CD4-positive, alpha-beta T cell (primary cell): ENCODE results near the gene RBMS3. TPM values are rescaled to one million over a fixed set of nuclear protein-coding genes. Genes with fewer than 3 reads are reported as not detected.
"Not testable (repeated sequence)": the region's sequence is repeated elsewhere in the genome, so short reads cannot be mapped to it uniquely, and the experiment has no call there.

Experiments used
- ATAC-seq: fragments of 200-7000 bp; cut with Tn5 transposase; one replicate; pipeline ENCODE4 v1.10.0; 2022; ENCODE audit warnings: mild to moderate bottlenecking; ENCODE audit not compliant: poor library complexity
- CTCF ChIA-PET: fragments of 350-600 bp; sonication (Branson Sonifier 250); formaldehyde crosslinking; loops from one replicate; lab custom pipeline; 2021; ENCODE audit warnings: antibody characterized with exemption, inconsistent platforms; lab: Charles Lee
- POLR2A ChIA-PET: fragments of 350-600 bp; sonication (Branson Sonifier 250); formaldehyde crosslinking; loops from one replicate; lab custom pipeline; 2021; ENCODE audit warnings: antibody characterized with exemption, inconsistent platforms; lab: Charles Lee
- DNase-seq, 14 experiments: peaks; one replicate each; pipeline ENCODE4 v3.0.0-alpha.2; 2013 to 2020; ENCODE audit warnings: mixed read lengths in 2 of 14
- H3K27ac ChIP-seq, 2 donors: one replicate each; pipeline versions ENCODE4 v1.5.1 to v1.7.0; 2013; ENCODE audit warnings: low read length in 2 of 2, low read depth in 1 of 2, mild to moderate bottlenecking in 1 of 2
- H3K27me3 ChIP-seq, 2 experiments: 1 replicate in 1 of 2; 2 replicates in 1 of 2; pipeline versions ENCODE4 v1.6.1 to v1.7.0; 2013; ENCODE audit warnings: low read length in 2 of 2, control low read depth in 1 of 2, mild to moderate bottlenecking in 1 of 2, moderate library complexity in 1 of 2; ENCODE audit not compliant: insufficient read depth in 2 of 2, control insufficient read depth in 1 of 2
- H3K36me3 ChIP-seq: one replicate; pipeline ENCODE4 v1.6.1; 2013; ENCODE audit warnings: low read length, control low read depth; ENCODE audit not compliant: insufficient read depth
- H3K4me1 ChIP-seq: one replicate; pipeline ENCODE4 v1.6.1; 2013; ENCODE audit warnings: low read length, control low read depth; ENCODE audit not compliant: insufficient read depth
- H3K4me3 ChIP-seq: one replicate; pipeline ENCODE4 v1.5.1; 2013; ENCODE audit warnings: mild to moderate bottlenecking, low read length, moderate library complexity
- H3K9me3 ChIP-seq, 2 experiments: 1 replicate in 1 of 2; 2 replicates in 1 of 2; pipeline versions ENCODE4 v1.6.1 to v1.7.0; 2013; ENCODE audit warnings: low read length in 2 of 2, mild to moderate bottlenecking in 2 of 2, control low read depth in 1 of 2, moderate library complexity in 1 of 2; ENCODE audit not compliant: control insufficient read depth in 1 of 2, insufficient read depth in 1 of 2
- H3K27ac Mint-ChIP-seq: one replicate; pipeline ENCODE4 v1.8.0; 2020; ENCODE audit warnings: mixed read lengths
- H3K27me3 Mint-ChIP-seq: one replicate; pipeline ENCODE4 v1.8.0; 2021; ENCODE audit warnings: mixed read lengths
- H3K36me3 Mint-ChIP-seq: one replicate; pipeline ENCODE4 v1.8.0; 2021; ENCODE audit warnings: low read depth, mixed read lengths
- H3K4me1 Mint-ChIP-seq: one replicate; pipeline ENCODE4 v1.8.0; 2021; ENCODE audit warnings: low read depth, mixed read lengths
- H3K4me3 Mint-ChIP-seq: one replicate; pipeline ENCODE4 v1.8.0; 2020; ENCODE audit warnings: mild to moderate bottlenecking, mixed read lengths
- H3K9me3 Mint-ChIP-seq: one replicate; pipeline ENCODE4 v1.8.0; 2020; ENCODE audit warnings: mixed read lengths
- CTCF ChIP-seq: fragments of 200-600 bp; IDR thresholded peaks from one replicate; pipeline ENCODE4 v1.8.0; 2022; ENCODE audit warnings: antibody characterized with exemption, mild to moderate bottlenecking
- intact Hi-C, 2 experiments: fragments of 100-400 bp; cut with DNase I in 1 of 2; cut with micrococcal nuclease in 1 of 2; formaldehyde crosslinking; loops; one replicate each; pipeline versions ENCODE4 v1.15.1 to v1.9.0; 2023 to 2025; cut with DNase I, micrococcal nuclease
- total RNA-seq, 174 experiments: library from RNA in 2 of 174; stranded (reverse) in 2 of 174; gene quantifications; one replicate each; pipeline ENCODE4 v1.2.3 and lab custom pipeline; 2021 to 2026

Gene RBMS3
- total RNA-seq, 2 experiments from 2014 or later = 1.6 to 1.7 TPM

- no peak overlapping the region for H3K4me3 ChIP-seq
- DNase-seq (no peak), ATAC-seq (no peak)
- TF ChIP-seq CTCF = no peak
- H3K4me1 ChIP-seq = no peaks in the 10 kb centered on the region
- Mint-ChIP-seq H3K4me1 (no peaks in the 10 kb centered on the region), H3K27ac (no peak overlapping the region), H3K27me3 (peaks cover 4% of the 10 kb centered on the region), H3K9me3 (no peaks in the 10 kb centered on the region), H3K36me3 (no peaks in the 10 kb centered on the region), H3K4me3 (no peak overlapping the region)
- H3K9me3 ChIP-seq = peaks cover 0 to 6% of the 10 kb centered on the region in 2 experiments
- ChIA-PET CTCF (no interaction called here), POLR2A (no interaction called here)
- H3K36me3 ChIP-seq = no peaks in the 10 kb centered on the region
- H3K27ac ChIP-seq = no peak overlapping the region
- intact Hi-C loops = no loop called here
- H3K27me3 ChIP-seq = no peaks in the 10 kb centered on the region
These were observed 384.8 kb downstream of the RBMS3 start for GRCh38 chr3:29665688-29666087.

DNA sequence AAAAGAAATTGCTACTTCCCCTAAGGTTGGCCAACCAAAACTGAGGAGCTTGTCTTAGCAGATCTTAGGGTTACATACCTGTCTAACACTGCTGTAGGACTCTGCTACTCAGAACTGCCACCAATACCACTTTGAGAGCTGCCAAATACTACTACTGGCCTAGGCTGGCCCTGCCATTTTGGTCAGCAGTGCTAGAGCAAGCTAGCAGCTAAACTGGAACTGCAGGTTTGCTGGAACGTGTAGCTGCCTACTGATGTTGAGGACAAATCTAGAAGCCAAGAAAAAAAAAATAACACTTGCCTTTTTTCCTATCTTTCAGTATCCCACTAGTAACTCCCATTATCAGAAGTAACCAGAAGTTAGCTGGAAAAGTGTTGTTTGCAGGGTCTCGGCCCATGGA is 387.4 kb downstream of the RBMS3 start:
- H3K4me3 Mint-ChIP-seq = no peak overlapping the region
- no peaks in the 10 kb centered on the region for H3K4me1 Mint-ChIP-seq
- H3K9me3 ChIP-seq = peaks cover 0 to 9% of the 10 kb centered on the region in 2 experiments
- H3K36me3 Mint-ChIP-seq = no peaks in the 10 kb centered on the region
- H3K36me3 ChIP-seq = no peaks in the 10 kb centered on the region
- no peak for DNase-seq
- H3K27ac ChIP-seq = no peak overlapping the region
- peaks cover 4% of the 10 kb centered on the region for H3K27me3 Mint-ChIP-seq
- no peak overlapping the region for H3K27ac Mint-ChIP-seq
- ChIA-PET POLR2A (no interaction called here), CTCF (no interaction called here)
- no peaks in the 10 kb centered on the region for H3K27me3 ChIP-seq
- H3K4me1 ChIP-seq = no peaks in the 10 kb centered on the region
- no peak for ATAC-seq
- H3K9me3 Mint-ChIP-seq = no peaks in the 10 kb centered on the region
- no peak for TF ChIP-seq CTCF
- no peak overlapping the region for H3K4me3 ChIP-seq
- intact Hi-C loops = no loop called here

- H3K36me3 Mint-ChIP-seq = no peaks in the 10 kb centered on the region
- no peak for DNase-seq
- Histone ChIP-seq H3K27me3 (no peaks in the 10 kb centered on the region), H3K27ac (no peak overlapping the region), H3K36me3 (no peaks in the 10 kb centered on the region), H3K4me1 (no peaks in the 10 kb centered on the region), H3K9me3 (peaks cover 0 to 9% of the 10 kb centered on the region in 2 experiments), H3K4me3 (no peak overlapping the region)
- intact Hi-C loops = no loop called here
- ChIA-PET POLR2A (no interaction called here), CTCF (no interaction called here)
- no peak for ATAC-seq
- H3K27me3 Mint-ChIP-seq = peaks cover 4% of the 10 kb centered on the region
- no peak for TF ChIP-seq CTCF
- no peaks in the 10 kb centered on the region for H3K9me3 Mint-ChIP-seq
- H3K4me1 Mint-ChIP-seq = no peaks in the 10 kb centered on the region
- no peak overlapping the region for H3K27ac Mint-ChIP-seq
- no peak overlapping the region for H3K4me3 Mint-ChIP-seq
These were observed 387.9 kb downstream of the RBMS3 start for GRCh38 chr3:29668728-29669127.

- intact Hi-C loops, H3K4me3 Mint-ChIP-seq, POLR2A ChIA-PET, ATAC-seq, H3K9me3 Mint-ChIP-seq, H3K4me1 Mint-ChIP-seq, H3K27me3 Mint-ChIP-seq, DNase-seq, CTCF ChIA-PET, H3K36me3 ChIP-seq, H3K9me3 ChIP-seq, H3K4me3 ChIP-seq, H3K36me3 Mint-ChIP-seq, H3K27ac ChIP-seq, H3K4me1 ChIP-seq, H3K27me3 ChIP-seq, H3K27ac Mint-ChIP-seq: not testable (repeated sequence)
These were observed 389.6 kb downstream of the RBMS3 start for GRCh38 chr3:29670476-29670875.
